GM19193 (cell line): ENCODE results near the gene DLAT.

ENCODE experiments used
- POLR2A ChIP-seq: IDR thresholded peaks from 4 replicates; pipeline ENCODE4 v1.6.1; 2011; ENCODE audit not compliant: insufficient read depth, insufficient read length; ENCODE audit errors: extremely low read depth

DLAT gene

DNA sequence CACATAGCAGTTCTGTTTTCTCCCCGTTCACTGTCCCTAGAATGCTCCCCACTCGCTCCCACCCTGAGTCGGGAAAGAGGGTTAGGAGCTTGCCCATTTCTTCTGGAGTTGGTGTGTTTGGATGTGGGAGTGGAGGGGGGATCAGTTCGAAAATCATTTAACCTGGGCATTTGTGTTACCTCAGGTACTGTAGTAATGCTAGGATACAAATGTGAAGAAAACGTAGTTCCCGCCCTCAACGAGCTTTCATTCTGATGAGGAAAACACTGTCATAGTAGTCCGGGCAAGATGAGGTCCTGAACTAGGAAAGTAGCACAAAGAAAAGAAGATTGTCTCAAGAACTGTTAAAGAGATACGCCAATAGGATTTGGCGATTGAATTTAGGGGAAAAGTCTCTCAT is 62.0 kb downstream of the DLAT start:
- no peak for TF ChIP-seq POLR2A

DNA sequence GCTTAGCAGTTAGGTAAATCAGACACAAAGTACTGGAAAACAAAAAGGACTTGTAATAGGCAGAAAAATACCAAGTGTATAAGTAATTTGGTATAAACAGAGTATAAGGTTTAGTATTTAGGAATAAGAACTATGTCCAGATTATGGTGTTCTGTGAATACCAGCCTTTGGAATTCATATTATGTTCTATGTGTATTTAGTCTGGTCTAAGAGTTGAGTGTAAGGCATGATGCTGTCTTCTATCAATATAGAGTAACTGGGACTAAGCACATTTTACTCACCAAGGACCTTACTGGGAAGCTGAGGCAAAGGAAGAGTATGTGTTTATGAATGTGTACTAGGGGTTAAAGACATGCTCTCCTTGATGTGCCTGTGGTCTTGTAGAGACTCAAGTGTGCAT is 71.0 kb downstream of the DLAT start:
- TF ChIP-seq POLR2A = no peak

- TF ChIP-seq POLR2A = no peak
Measured at GRCh38 chr11:112097734-112098528, 72.7 kb downstream of the DLAT start.

GRCh38 chr11:112100462-112100861 is 75.3 kb downstream of the DLAT start:
- TF ChIP-seq POLR2A = no peak

GRCh38 chr11:112103446-112103845 is 78.2 kb downstream of the DLAT start:
- no peak for TF ChIP-seq POLR2A

- no peak for TF ChIP-seq POLR2A
Measured at GRCh38 chr11:112106070-112106469, 80.9 kb downstream of the DLAT start.
